GM12878 (cell line): ENCODE data around the gene TNFRSF1A. TPM values are rescaled to one million over a fixed set of nuclear protein-coding genes. Genes with fewer than 3 reads are reported as not detected.
A peak's percentile ranks its signal among the peaks of the same experiment; 100 is the strongest.

Source experiments
- ATAC-seq: fragments of 200-7000 bp; cut with Tn5 transposase; 3 replicates; pipeline ENCODE4 v1.9.1; 2020; ENCODE audit warnings: mild to moderate bottlenecking, moderate library complexity
- BruUV-seq: library from RNA; stranded (reverse); fragments of 400-500 nt; replicated peaks from 2 replicates; lab custom pipeline; 2021; lab: Mats Ljungman, UMichigan
- CTCF ChIA-PET: fragments of 300-600 bp; sonication (Branson Sonifier 250); formaldehyde crosslinking; extraction: SDS; loops from one replicate; lab custom pipeline; 2021; ENCODE audit warnings: inconsistent platforms; lab: Yijun Ruan, JAX
- POLR2A ChIA-PET: fragments of 350-600 bp; formaldehyde crosslinking; extraction: SDS; loops from one replicate; lab custom pipeline; 2021; ENCODE audit warnings: inconsistent platforms; lab: Charles Lee
- RAD21 ChIA-PET: fragments of 300-600 bp; sonication (Branson Sonifier 250); formaldehyde crosslinking; loops from one replicate; lab custom pipeline; 2023; ENCODE audit warnings: antibody characterized with exemption; ENCODE audit not compliant: unreplicated experiment; lab: Charles Lee
- SMC1A ChIA-PET: fragments of 300-600 bp; sonication (Branson Sonifier 250); formaldehyde crosslinking; loops from one replicate; lab custom pipeline; 2023; ENCODE audit not compliant: unreplicated experiment, uncharacterized antibody; lab: Charles Lee
- DNase-seq: peaks from one replicate; pipeline ENCODE4 v3.0.0-alpha.2; 2011; ENCODE audit warnings: low read depth, low spot score
- FAIRE-seq: peaks from 3 replicates; lab custom pipeline; 2011; peaks lifted over from hg19 to GRCh38; lab: Jason Lieb, UNC
- H2AFZ ChIP-seq: 2 replicates; pipeline ENCODE4 v1.6.0; 2011; ENCODE audit warnings: low read depth, low read length, control low read depth; ENCODE audit not compliant: control insufficient read depth
- H3K27ac ChIP-seq: 2 replicates; pipeline ENCODE4 v1.5.1; 2011; ENCODE audit warnings: control low read depth; ENCODE audit not compliant: control insufficient read depth, insufficient read depth
- H3K27me3 ChIP-seq, 2 experiments: replicated peaks in 1 of 2; 2 replicates each; pipeline versions ENCODE4 v1.6.0 to v1.6.1; 2011; ENCODE audit warnings: low read length in 1 of 2; ENCODE audit not compliant: control insufficient read depth in 2 of 2, insufficient read depth in 2 of 2
- H3K36me3 ChIP-seq, 2 experiments: 2 replicates each; pipeline ENCODE4 v1.5.1; 2011; ENCODE audit warnings: low read length in 1 of 2; ENCODE audit not compliant: control insufficient read depth in 2 of 2, insufficient read depth in 2 of 2
- H3K4me1 ChIP-seq: 2 replicates; pipeline ENCODE4 v1.6.1; 2011; ENCODE audit warnings: mild to moderate bottlenecking, low read length, moderate library complexity, mixed read lengths; ENCODE audit not compliant: control insufficient read depth, insufficient read depth
- H3K4me2 ChIP-seq: 2 replicates; pipeline ENCODE4 v1.6.0; 2011; ENCODE audit warnings: control low read depth; ENCODE audit not compliant: control insufficient read depth, insufficient read depth
- H3K4me3 ChIP-seq: fragments of 200-600 bp; sonication (generic); 2 replicates; pipeline ENCODE4 v1.5.1; 2016
- H3K79me2 ChIP-seq: 2 replicates; pipeline ENCODE4 v1.6.0; 2011; ENCODE audit warnings: low read length; ENCODE audit not compliant: control insufficient read depth, insufficient read depth
- H3K9ac ChIP-seq: 2 replicates; pipeline ENCODE4 v1.8.0; 2011; ENCODE audit warnings: low read length, control low read depth, mixed read lengths; ENCODE audit not compliant: control insufficient read depth, insufficient read depth
- H3K9me3 ChIP-seq: replicated peaks from 3 replicates; pipeline ENCODE4 v1.5.1; 2011; ENCODE audit warnings: mild to moderate bottlenecking, low read length; ENCODE audit not compliant: control insufficient read depth, insufficient read depth
- H4K20me1 ChIP-seq: 2 replicates; pipeline ENCODE4 v1.6.0; 2011; ENCODE audit not compliant: control insufficient read depth, insufficient read depth
- CEBPZ ChIP-seq: fragments of 150-350 bp; IDR thresholded peaks from 2 replicates; pipeline ENCODE4 v1.6.1; 2016; ENCODE audit warnings: low read depth, low read length
- CTCF ChIP-seq, 3 experiments: IDR thresholded peaks in 2 of 3; conservative IDR thresholded peaks in 1 of 3; 2 replicates each; pipeline ENCODE4 v1.5.1; 2011; ENCODE audit warnings: low read depth in 3 of 3, low read length in 3 of 3, mild to moderate bottlenecking in 3 of 3, control low read depth in 2 of 3, moderate library complexity in 2 of 3, inconsistent platforms in 1 of 3, mixed read lengths in 1 of 3; ENCODE audit not compliant: control insufficient read depth in 2 of 3, insufficient read depth in 1 of 3; ENCODE audit errors: extremely low read depth in 1 of 3
- EZH2 ChIP-seq: IDR thresholded peaks from 2 replicates; pipeline ENCODE4 v1.6.1; 2012; ENCODE audit warnings: low read depth, mild to moderate bottlenecking, control low read depth, inconsistent platforms, low read length, borderline replicate concordance; ENCODE audit not compliant: control insufficient read depth
- IKZF1 ChIP-seq: fragments of 450-650 bp; conservative IDR thresholded peaks from 2 replicates; pipeline ENCODE4 v1.6.1; 2017; ENCODE audit warnings: antibody characterized with exemption, mild to moderate bottlenecking
- NFIC ChIP-seq: IDR thresholded peaks from 2 replicates; pipeline ENCODE4 v1.6.1; 2012; ENCODE audit warnings: low read depth, mild to moderate bottlenecking, inconsistent platforms, low read length, moderate library complexity
- SPI1 ChIP-seq: IDR thresholded peaks from 2 replicates; pipeline ENCODE4 v1.6.1; 2011; ENCODE audit warnings: low read depth, mild to moderate bottlenecking, low read length, moderate library complexity, borderline replicate concordance; ENCODE audit not compliant: insufficient read depth
- TCF12 ChIP-seq: IDR thresholded peaks from 2 replicates; pipeline ENCODE4 v1.6.1; 2011; ENCODE audit warnings: low read depth, mild to moderate bottlenecking, low read length
- USF2 ChIP-seq: IDR thresholded peaks from 2 replicates; pipeline ENCODE4 v1.6.1; 2011; ENCODE audit warnings: low read depth, low read length, improper control_type of control experiment, borderline replicate concordance
- ZNF622 ChIP-seq: fragments of 450-650 bp; IDR thresholded peaks from 2 replicates; pipeline ENCODE4 v1.6.1; 2017; ENCODE audit warnings: mild to moderate bottlenecking, inconsistent platforms
- WGBS: methylation state at CpG from one replicate; pipeline ENCODE4 v1.1.6; 2016; ENCODE audit warnings: low lambda C conversion rate; ENCODE audit not compliant: insufficient replicate concordance, insufficient coverage; ENCODE audit errors: missing lambda C conversion rate; 5-methylcytosine and 5-hydroxymethylcytosine counted together
- in situ Hi-C: fragments of 300-500 bp; cut with MboI; formaldehyde crosslinking; loops from 9 replicates; pipeline ENCODE4 v1.14.3; 2018; ENCODE audit warnings: mixed read lengths
- intact Hi-C: fragments of 100-400 bp; cut with micrococcal nuclease; formaldehyde crosslinking; loops from one replicate; pipeline ENCODE4 v1.14.2; 2022; ENCODE audit not compliant: unreplicated experiment
- polyA plus RNA-seq, 11 experiments: library from polyadenylated mRNA; depleted of rRNA in 4 of 11; unstranded in 6 of 11; stranded (reverse) in 5 of 11; fragments of >200 nt; fragmentation: Nextera tagmentation in 4 of 11; fragmentation: Illumina TruSeq in 1 of 11; extraction: Ambion mirVana in 4 of 11; extraction: Trizol in 1 of 11; gene quantifications; 1 replicate in 1 of 11; 2 replicates in 10 of 11; pipeline versions ENCODE4 v1.2.1 to v1.2.3, GENCODE V29; 2011 to 2016; ENCODE audit warnings: inconsistent platforms in 2 of 11, missing spikeins in 2 of 11, low read depth in 1 of 11
- total RNA-seq, 4 experiments: library from RNA; depleted of rRNA in 3 of 4; stranded (reverse); fragments of >200 nt in 3 of 4; fragmentation: Illumina TruSeq in 1 of 4; extraction: Trizol in 1 of 4; gene quantifications; 2 replicates each; pipeline versions ENCODE4 v1.2.1 to v1.2.3, GENCODE V29; 2013 to 2021
- TF ChIP-seq, protein P1 (sequence below): fragments of 450-650 bp; IDR thresholded peaks from 2 replicates; pipeline ENCODE4 v1.6.1; 2017; ENCODE audit warnings: mild to moderate bottlenecking, low read depth, inconsistent platforms; ENCODE audit not compliant: poor library complexity, severe bottlenecking

TNFRSF1A gene
- total and polyA plus RNA-seq, 10 of the 15 experiments (the other 5 are each of a cell fraction or from before 2014, with no cell fraction given) = 0.24 to 16.5 (median 13.0) TPM

DNA sequence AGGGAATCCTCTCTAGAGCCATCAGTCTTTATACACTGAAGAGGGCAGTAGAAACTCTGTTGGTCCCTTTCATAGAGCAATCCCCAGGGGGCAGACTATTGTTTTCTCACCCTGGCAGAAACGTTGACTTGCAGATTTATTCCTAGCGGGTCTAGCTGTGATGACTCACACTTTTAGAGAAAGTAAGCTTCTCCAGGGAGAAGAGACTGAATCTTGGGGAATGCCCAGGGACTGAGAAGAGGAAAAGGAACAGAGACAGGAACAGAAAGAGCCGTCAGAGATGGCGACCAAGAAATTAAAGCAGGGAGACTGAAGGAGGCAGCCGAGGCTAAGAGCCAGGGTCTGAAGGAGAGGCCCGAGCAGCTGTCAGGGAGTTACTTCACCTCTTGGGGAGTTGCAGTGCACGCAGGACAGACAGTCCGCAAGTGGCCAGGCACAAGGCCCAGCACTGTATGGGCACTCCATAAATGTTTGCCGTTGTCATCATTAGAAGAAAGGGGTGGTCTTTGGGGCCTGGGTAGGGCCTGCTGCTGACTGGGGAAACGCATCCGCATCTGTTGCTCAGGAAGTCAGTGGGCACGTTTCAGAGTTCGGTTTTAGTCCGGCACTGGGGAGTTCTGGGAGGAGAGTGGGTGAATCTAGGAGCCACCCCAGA is 18.4 kb downstream of the TNFRSF1A start:
- RAD21 ChIA-PET = interaction anchor here (0.8 to 2.0 kb wide), 18 partner anchors 11 to 308 kb away, joined by 3 to 23 read pairs (median 4); partner anchors contain the start of genes MRPL51, TNFRSF1A and VAMP1
- no peaks in the 10 kb centered on the region for H3K79me2 ChIP-seq
- H3K27ac ChIP-seq = peak overlapping the region; percentile 79
- POLR2A ChIA-PET = interaction anchor here (0.6 to 2.2 kb wide), 8 partner anchors 10 to 157 kb away, joined by 3 to 14 read pairs (median 4); partner anchors contain the start of genes TNFRSF1A and VAMP1
- no peaks in the 10 kb centered on the region for H4K20me1 ChIP-seq
- intact Hi-C loops = loop anchor here (2.0 to 5.0 kb wide), 2 partner anchors 99 to 144 kb away; no protein-coding TSS in a partner anchor
- CTCF ChIA-PET = interaction anchor here (0.6 to 2.1 kb wide), 24 partner anchors 10 to 183 kb away, joined by 3 to 48 read pairs (median 4); partner anchors contain the start of gene VAMP1
- no peaks in the 10 kb centered on the region for H3K9me3 ChIP-seq
- peak overlapping the region; percentile 60 for H3K9ac ChIP-seq
- H2AFZ ChIP-seq = peak overlapping the region; percentile 84
- H3K4me2 ChIP-seq = peak overlapping the region; percentile 85
- SMC1A ChIA-PET = interaction anchor here (0.8 to 2.5 kb wide), 18 partner anchors 9 to 361 kb away, joined by 3 to 32 read pairs (median 4); partner anchors contain the start of gene TNFRSF1A
- DNase-seq (peak; percentile 71), FAIRE-seq (peak; percentile 97), ATAC-seq (peak; percentile 87)
- peaks cover 31% of the 10 kb centered on the region for H3K4me1 ChIP-seq
- no TSS peak for BruUV-seq
- H3K27me3 ChIP-seq = no peaks in the 10 kb centered on the region
- in situ Hi-C loops = no loop called here
- H3K36me3 ChIP-seq = no peaks in the 10 kb centered on the region; a peak in 1 of 4 replicates
- 11% methylated on average over 14 of the region's 14 CpGs for WGBS
- H3K4me3 ChIP-seq = no peak overlapping the region
- TF ChIP-seq, protein P1, sequence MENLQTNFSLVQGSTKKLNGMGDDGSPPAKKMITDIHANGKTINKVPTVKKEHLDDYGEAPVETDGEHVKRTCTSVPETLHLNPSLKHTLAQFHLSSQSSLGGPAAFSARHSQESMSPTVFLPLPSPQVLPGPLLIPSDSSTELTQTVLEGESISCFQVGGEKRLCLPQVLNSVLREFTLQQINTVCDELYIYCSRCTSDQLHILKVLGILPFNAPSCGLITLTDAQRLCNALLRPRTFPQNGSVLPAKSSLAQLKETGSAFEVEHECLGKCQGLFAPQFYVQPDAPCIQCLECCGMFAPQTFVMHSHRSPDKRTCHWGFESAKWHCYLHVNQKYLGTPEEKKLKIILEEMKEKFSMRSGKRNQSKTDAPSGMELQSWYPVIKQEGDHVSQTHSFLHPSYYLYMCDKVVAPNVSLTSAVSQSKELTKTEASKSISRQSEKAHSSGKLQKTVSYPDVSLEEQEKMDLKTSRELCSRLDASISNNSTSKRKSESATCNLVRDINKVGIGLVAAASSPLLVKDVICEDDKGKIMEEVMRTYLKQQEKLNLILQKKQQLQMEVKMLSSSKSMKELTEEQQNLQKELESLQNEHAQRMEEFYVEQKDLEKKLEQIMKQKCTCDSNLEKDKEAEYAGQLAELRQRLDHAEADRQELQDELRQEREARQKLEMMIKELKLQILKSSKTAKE = peak; percentile 72
- TF ChIP-seq NFIC (0 out of 2 replicates have a peak, but pooled peaks have one; percentile 46), TCF12 (0 out of 2 replicates have a peak, but pooled peaks have one; percentile 27), IKZF1 (peak; percentile 97), ZNF622 (no peak), CTCF (IDR thresholded peaks at IDR 0.05 in 2 of 3, conservative IDR thresholded peaks at IDR 0.05 in 1 of 3; ENCODE audit: control insufficient read depth in 2 of 3, extremely low read depth in 1 of 3, insufficient read depth in 1 of 3, low read depth in 3 of 3, low read length in 3 of 3) (peak; percentile 38 to 45 (median 45); a peak in 5 of 6 replicates), EZH2 (no peak), CEBPZ (no peak), USF2 (no peak), SPI1 (no peak)
